IMR-90 (cell line): ENCODE measurements around the gene SPRYD7. TPM values are rescaled to one million over a fixed set of nuclear protein-coding genes. Genes with fewer than 3 reads are reported as not detected.

Source experiments
- ATAC-seq: fragments of 200-7000 bp; cut with Tn5 transposase; 2 replicates; pipeline ENCODE4 v1.9.1; 2020; ENCODE audit warnings: low read depth, mild to moderate bottlenecking, moderate library complexity
- BruUV-seq: library from RNA; stranded (reverse); fragments of 400-500 nt; replicated peaks from 2 replicates; lab custom pipeline; 2021; lab: Mats Ljungman, UMichigan
- CTCF ChIA-PET: fragments of 300-600 bp; formaldehyde crosslinking; extraction: SDS; loops from one replicate; lab custom pipeline; 2021; ENCODE audit warnings: antibody characterized with exemption; lab: Yijun Ruan, JAX
- POLR2A ChIA-PET: fragments of 300-600 bp; sonication (Branson Sonifier 250); formaldehyde crosslinking; loops from one replicate; lab custom pipeline; 2022; ENCODE audit warnings: antibody characterized with exemption; ENCODE audit not compliant: unreplicated experiment; lab: Charles Lee
- DNase-seq: peaks from one replicate; pipeline ENCODE4 v3.0.0; 2013
- H2AFZ ChIP-seq: replicated peaks from 2 replicates; pipeline ENCODE3; 2013; ENCODE audit warnings: low read length, mild to moderate bottlenecking; ENCODE audit not compliant: poor library complexity
- H2AK5ac ChIP-seq: 2 replicates; pipeline ENCODE4 v1.6.1; 2013; ENCODE audit warnings: low read depth, low read length, inconsistent platforms
- H2AK9ac ChIP-seq: replicated peaks from 2 replicates; pipeline ENCODE3; 2013; ENCODE audit warnings: mild to moderate bottlenecking, low read depth, low read length, moderate library complexity; ENCODE audit not compliant: poor library complexity
- H2BK120ac ChIP-seq: 2 replicates; pipeline ENCODE4 v1.6.1; 2013; ENCODE audit warnings: low read depth, low read length, inconsistent platforms
- H2BK15ac ChIP-seq: 3 replicates; pipeline ENCODE4 v1.6.1; 2013; ENCODE audit warnings: low read depth, low read length, inconsistent platforms
- H2BK20ac ChIP-seq: 2 replicates; pipeline ENCODE4 v1.6.1; 2013; ENCODE audit warnings: low read depth, mild to moderate bottlenecking, inconsistent platforms, low read length, moderate library complexity
- H2BK5ac ChIP-seq: 2 replicates; pipeline ENCODE4 v1.6.1; 2013; ENCODE audit warnings: mild to moderate bottlenecking, low read depth, low read length, inconsistent platforms; ENCODE audit not compliant: poor library complexity, severe bottlenecking
- H3K14ac ChIP-seq: replicated peaks from 2 replicates; pipeline ENCODE4 v1.6.1; 2013; ENCODE audit warnings: low read depth, low read length, inconsistent platforms
- H3K18ac ChIP-seq: 2 replicates; pipeline ENCODE4 v1.6.1; 2013; ENCODE audit warnings: low read depth, low read length, control low read depth
- H3K23ac ChIP-seq: 2 replicates; pipeline ENCODE4 v1.6.1; 2013; ENCODE audit warnings: low read depth, low read length, inconsistent platforms
- H3K27ac ChIP-seq: 2 replicates; pipeline ENCODE4 v1.5.1; 2013; ENCODE audit warnings: mild to moderate bottlenecking, control low read depth, low read length; ENCODE audit not compliant: insufficient read depth
- H3K27me3 ChIP-seq: 2 replicates; pipeline ENCODE4 v1.6.1; 2013; ENCODE audit warnings: low read length; ENCODE audit not compliant: control insufficient read depth, insufficient read depth
- H3K36me3 ChIP-seq: 2 replicates; pipeline ENCODE4 v1.6.1; 2013; ENCODE audit warnings: low read length, mixed read lengths; ENCODE audit not compliant: control insufficient read depth, insufficient read depth
- H3K4ac ChIP-seq: 2 replicates; pipeline ENCODE4 v1.6.1; 2013; ENCODE audit warnings: low read depth, low read length, inconsistent platforms
- H3K4me1 ChIP-seq: 2 replicates; pipeline ENCODE4 v1.6.1; 2013; ENCODE audit warnings: low read length, mixed read lengths; ENCODE audit not compliant: control insufficient read depth, insufficient read depth
- H3K4me2 ChIP-seq: 2 replicates; pipeline ENCODE4 v1.6.1; 2013; ENCODE audit warnings: low read depth, mild to moderate bottlenecking, control low read depth, low read length, moderate library complexity
- H3K4me3 ChIP-seq: 2 replicates; pipeline ENCODE4 v1.5.1; 2013; ENCODE audit warnings: low read depth, mild to moderate bottlenecking, control low read depth, low read length, moderate library complexity; ENCODE audit not compliant: insufficient read depth
- H3K56ac ChIP-seq: 2 replicates; pipeline ENCODE4 v1.6.1; 2013; ENCODE audit warnings: low read length, inconsistent platforms; ENCODE audit not compliant: insufficient read depth; ENCODE audit errors: extremely low read depth
- H3K79me1 ChIP-seq, 2 experiments: 2 replicates each; pipeline ENCODE4 v1.6.1; 2013; ENCODE audit warnings: low read length in 2 of 2, inconsistent platforms in 1 of 2, low read depth in 1 of 2
- H3K9ac ChIP-seq: 2 replicates; pipeline ENCODE4 v1.6.1; 2013; ENCODE audit warnings: low read depth, low read length, control low read depth
- H3K9me1 ChIP-seq: 2 replicates; pipeline ENCODE4 v1.6.1; 2013; ENCODE audit warnings: low read length, inconsistent platforms; ENCODE audit not compliant: insufficient read depth
- H3K9me3 ChIP-seq: 2 replicates; pipeline ENCODE4 v1.6.1; 2013; ENCODE audit warnings: low read length; ENCODE audit not compliant: control insufficient read depth, insufficient read depth
- H4K20me1 ChIP-seq: 2 replicates; pipeline ENCODE4 v1.6.1; 2013; ENCODE audit warnings: low read length, inconsistent platforms; ENCODE audit not compliant: insufficient read depth
- H4K5ac ChIP-seq: 2 replicates; pipeline ENCODE4 v1.6.1; 2013; ENCODE audit warnings: mild to moderate bottlenecking, low read depth, low read length, control low read depth
- H4K8ac ChIP-seq, 2 experiments: 2 replicates each; pipeline ENCODE4 v1.6.1; 2013; ENCODE audit warnings: low read depth in 2 of 2, low read length in 2 of 2, control low read depth in 1 of 2, inconsistent platforms in 1 of 2
- H4K91ac ChIP-seq: 2 replicates; pipeline ENCODE4 v1.6.1; 2013; ENCODE audit warnings: low read depth, low read length, inconsistent platforms; ENCODE audit not compliant: insufficient read depth
- RFX5 ChIP-seq: IDR thresholded peaks from 2 replicates; pipeline ENCODE4 v1.8.0; 2012; ENCODE audit warnings: low read depth, mild to moderate bottlenecking, low read length, moderate library complexity
- SMC3 ChIP-seq: fragments of 150-350 bp; IDR thresholded peaks from 2 replicates; pipeline ENCODE4 v1.6.1; 2016; ENCODE audit warnings: low read depth, mild to moderate bottlenecking, antibody characterized with exemption, low read length, moderate library complexity
- WGBS, 2 experiments: methylation state at CpG; one replicate each; pipeline versions ENCODE4 v1.1.5 to v1.1.7; 2013; ENCODE audit warnings: missing lambda C conversion rate in 2 of 2; ENCODE audit not compliant: insufficient read length in 1 of 2; ENCODE audit errors: extremely low coverage in 2 of 2; 5-methylcytosine and 5-hydroxymethylcytosine counted together
- dilution Hi-C: fragments of 300-500 bp; cut with HindIII; formaldehyde crosslinking; loops from one replicate; pipeline ENCODE4 v1.14.3; 2018; ENCODE audit warnings: low sequenced_read_pairs; ENCODE audit not compliant: unreplicated experiment
- in situ Hi-C: fragments of 300-500 bp; cut with MboI; formaldehyde crosslinking; loops from 3 replicates; pipeline ENCODE4 v1.14.3; 2019; ENCODE audit warnings: low sequenced_read_pairs, inconsistent platforms, mixed read lengths
- intact Hi-C: fragments of 100-400 bp; cut with micrococcal nuclease; formaldehyde crosslinking; loops from 2 replicates; pipeline ENCODE4 v1.10.0; 2022
- polyA plus RNA-seq, 3 experiments: library from polyadenylated mRNA; depleted of rRNA; stranded (reverse); fragments of >200 nt; gene quantifications; 2 replicates each; pipeline ENCODE4 v1.2.3, GENCODE V29; 2012; ENCODE audit warnings: low replicate concordance in 1 of 3
- total RNA-seq: library from RNA; depleted of rRNA; stranded (reverse); fragments of >200 nt; gene quantifications from 2 replicates; pipeline ENCODE4 v1.2.3, GENCODE V29; 2012
- TF ChIP-seq, protein P1 (sequence below): conservative IDR thresholded peaks from 2 replicates; pipeline ENCODE4 v1.5.1; 2012; ENCODE audit warnings: mild to moderate bottlenecking, low read depth, low read length, improper control_type of control experiment

SPRYD7 gene
- total and polyA plus RNA-seq, 2 of the 4 experiments (the other 2 are of a cell fraction), result 5.6 to 20.2 TPM

DNA sequence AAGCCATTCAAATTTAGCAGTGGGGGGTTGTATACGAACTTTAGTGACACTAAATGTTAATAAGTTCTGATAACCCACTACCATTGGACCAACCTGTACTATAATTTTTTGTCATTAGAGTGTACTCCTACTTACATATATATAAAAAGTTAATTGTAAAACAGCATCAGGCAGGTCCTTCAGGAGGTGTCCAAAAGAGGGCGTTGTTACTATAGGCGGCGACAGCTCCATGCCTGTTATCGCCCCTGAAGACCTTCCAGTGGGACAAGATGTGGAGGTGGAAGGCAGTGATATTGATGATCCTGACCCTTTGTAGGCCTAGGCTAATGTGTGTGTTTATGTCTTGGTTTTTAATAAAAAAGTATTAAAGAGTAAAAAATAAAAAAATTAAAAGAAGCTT, 27.5 kb downstream of the SPRYD7 start:
- in situ Hi-C loops (no loop called here), dilution Hi-C loops (no loop called here), intact Hi-C loops (no loop called here)
- DNase-seq, result no peak
- Histone ChIP-seq H2AK5ac (no peak overlapping the region), H3K27me3 (no peaks in the 10 kb centered on the region), H2BK15ac (no peak overlapping the region), H3K9me3 (no peaks in the 10 kb centered on the region), H4K91ac (no peak overlapping the region), H4K8ac (no peak overlapping the region), H2AFZ (no peak overlapping the region), H2BK20ac (no peak overlapping the region), H2AK9ac (no peak overlapping the region), H3K79me1 (no peaks in the 10 kb centered on the region; a peak in 1 of 4 replicates), H2BK5ac (no peak overlapping the region), H3K18ac (no peak overlapping the region), H3K4ac (no peak overlapping the region), H3K9ac (no peak overlapping the region), H4K5ac (no peak overlapping the region), H2BK120ac (no peak overlapping the region), H3K23ac (no peak overlapping the region), H3K27ac (no peak overlapping the region), H3K9me1 (peaks cover 2% of the 10 kb centered on the region; the same call in 1 of the 2 replicates), H3K4me1 (no peaks in the 10 kb centered on the region), H3K4me2 (no peak overlapping the region), H3K36me3 (0 out of 2 replicates have a peak, but pooled peaks cover 4% of the 10 kb centered on the region), H3K4me3 (no peak overlapping the region), H4K20me1 (no peaks in the 10 kb centered on the region), H3K14ac (no peak overlapping the region; the same call in 1 of the 2 replicates), H3K56ac (no peak overlapping the region)
- no TSS peak for BruUV-seq
- TF ChIP-seq, protein P1, sequence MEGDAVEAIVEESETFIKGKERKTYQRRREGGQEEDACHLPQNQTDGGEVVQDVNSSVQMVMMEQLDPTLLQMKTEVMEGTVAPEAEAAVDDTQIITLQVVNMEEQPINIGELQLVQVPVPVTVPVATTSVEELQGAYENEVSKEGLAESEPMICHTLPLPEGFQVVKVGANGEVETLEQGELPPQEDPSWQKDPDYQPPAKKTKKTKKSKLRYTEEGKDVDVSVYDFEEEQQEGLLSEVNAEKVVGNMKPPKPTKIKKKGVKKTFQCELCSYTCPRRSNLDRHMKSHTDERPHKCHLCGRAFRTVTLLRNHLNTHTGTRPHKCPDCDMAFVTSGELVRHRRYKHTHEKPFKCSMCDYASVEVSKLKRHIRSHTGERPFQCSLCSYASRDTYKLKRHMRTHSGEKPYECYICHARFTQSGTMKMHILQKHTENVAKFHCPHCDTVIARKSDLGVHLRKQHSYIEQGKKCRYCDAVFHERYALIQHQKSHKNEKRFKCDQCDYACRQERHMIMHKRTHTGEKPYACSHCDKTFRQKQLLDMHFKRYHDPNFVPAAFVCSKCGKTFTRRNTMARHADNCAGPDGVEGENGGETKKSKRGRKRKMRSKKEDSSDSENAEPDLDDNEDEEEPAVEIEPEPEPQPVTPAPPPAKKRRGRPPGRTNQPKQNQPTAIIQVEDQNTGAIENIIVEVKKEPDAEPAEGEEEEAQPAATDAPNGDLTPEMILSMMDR, result no peak
- TF ChIP-seq SMC3 (no peak), RFX5 (no peak)
- no peak for ATAC-seq
- WGBS, 2 experiments, result 100% methylated on average over 1 of the region's 5 CpGs; no CpG with 5 or more reads in 1 of the 2 experiments
- ChIA-PET POLR2A (interaction anchor here (0.6 kb wide), 1 partner anchor 1135 kb away, joined by 7 read pairs; no protein-coding TSS in a partner anchor), CTCF (interaction anchor here (0.6 kb wide), 2 partner anchors 28 to 221 kb away, joined by 3 read pairs; partner anchors contain the start of gene SPRYD7)
